SU-DHL-6 (cell line): ENCODE results near the gene ANKRD66.

Source experiments
- CTCF ChIP-seq: fragments of 200-600 bp; sonication (generic); IDR thresholded peaks from one replicate; pipeline ENCODE4 v1.5.1; 2017; ENCODE audit warnings: antibody characterized with exemption, mild to moderate bottlenecking, low read length, moderate library complexity; ENCODE audit not compliant: insufficient read depth, poor library complexity, severe bottlenecking
- EZH2phosphoT487 ChIP-seq: fragments of 200-600 bp; sonication (generic), shearing (Covaris generic); conservative IDR thresholded peaks from 2 replicates; pipeline ENCODE4 v1.6.1; 2018; ENCODE audit warnings: mild to moderate bottlenecking, antibody characterized with exemption, low read length, moderate library complexity, mixed read lengths

GRCh38 chr6:46773201-46773855 is 26.6 kb downstream of the ANKRD66 start:
- no peak for TF ChIP-seq EZH2phosphoT487
- no peak for TF ChIP-seq CTCF
